GM12874 (cell line): ENCODE measurements around the gene REN.

Experiments
- TF ChIP-seq, protein P1 (sequence below): IDR thresholded peaks from 2 replicates; pipeline ENCODE4 v1.5.1; 2011; ENCODE audit warnings: low read depth, mild to moderate bottlenecking, control low read depth, low read length, moderate library complexity; ENCODE audit not compliant: insufficient read depth

REN gene

DNA sequence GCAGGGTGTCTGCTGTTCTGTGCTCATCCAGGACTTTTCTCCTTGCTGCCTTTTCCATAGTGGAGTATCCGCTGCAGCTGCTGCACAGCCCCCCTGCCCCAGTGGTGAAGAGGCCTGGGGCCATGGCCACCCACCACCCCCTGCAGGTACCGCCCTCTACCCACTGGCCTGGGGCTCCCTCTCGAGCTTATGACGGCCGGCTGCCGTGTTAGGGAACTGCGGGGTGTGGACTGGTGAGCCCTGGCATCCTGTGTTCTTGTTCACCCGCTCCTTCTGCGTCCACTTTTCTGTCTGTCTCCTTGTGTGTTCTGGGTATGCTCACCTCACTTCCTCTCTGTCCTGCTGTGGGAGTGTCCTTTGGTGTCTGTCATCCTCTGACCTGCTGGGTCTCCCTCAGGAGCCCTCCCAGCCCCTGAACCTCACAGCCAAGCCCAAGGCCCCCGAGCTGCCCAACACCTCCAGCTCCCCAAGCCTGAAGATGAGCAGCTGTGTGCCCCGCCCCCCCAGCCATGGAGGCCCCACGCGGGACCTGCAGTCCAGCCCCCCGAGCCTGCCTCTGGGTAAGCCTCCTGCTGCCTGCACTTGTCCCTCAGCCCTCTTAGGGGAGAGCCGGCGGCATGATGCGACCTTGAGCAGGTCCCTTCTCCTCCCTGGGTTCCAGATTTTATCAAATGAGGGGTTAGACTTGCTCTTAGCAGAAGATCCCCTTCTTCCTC lies 44.1 kb downstream of the REN start:
- TF ChIP-seq, protein P1, sequence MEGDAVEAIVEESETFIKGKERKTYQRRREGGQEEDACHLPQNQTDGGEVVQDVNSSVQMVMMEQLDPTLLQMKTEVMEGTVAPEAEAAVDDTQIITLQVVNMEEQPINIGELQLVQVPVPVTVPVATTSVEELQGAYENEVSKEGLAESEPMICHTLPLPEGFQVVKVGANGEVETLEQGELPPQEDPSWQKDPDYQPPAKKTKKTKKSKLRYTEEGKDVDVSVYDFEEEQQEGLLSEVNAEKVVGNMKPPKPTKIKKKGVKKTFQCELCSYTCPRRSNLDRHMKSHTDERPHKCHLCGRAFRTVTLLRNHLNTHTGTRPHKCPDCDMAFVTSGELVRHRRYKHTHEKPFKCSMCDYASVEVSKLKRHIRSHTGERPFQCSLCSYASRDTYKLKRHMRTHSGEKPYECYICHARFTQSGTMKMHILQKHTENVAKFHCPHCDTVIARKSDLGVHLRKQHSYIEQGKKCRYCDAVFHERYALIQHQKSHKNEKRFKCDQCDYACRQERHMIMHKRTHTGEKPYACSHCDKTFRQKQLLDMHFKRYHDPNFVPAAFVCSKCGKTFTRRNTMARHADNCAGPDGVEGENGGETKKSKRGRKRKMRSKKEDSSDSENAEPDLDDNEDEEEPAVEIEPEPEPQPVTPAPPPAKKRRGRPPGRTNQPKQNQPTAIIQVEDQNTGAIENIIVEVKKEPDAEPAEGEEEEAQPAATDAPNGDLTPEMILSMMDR, result no peak

DNA sequence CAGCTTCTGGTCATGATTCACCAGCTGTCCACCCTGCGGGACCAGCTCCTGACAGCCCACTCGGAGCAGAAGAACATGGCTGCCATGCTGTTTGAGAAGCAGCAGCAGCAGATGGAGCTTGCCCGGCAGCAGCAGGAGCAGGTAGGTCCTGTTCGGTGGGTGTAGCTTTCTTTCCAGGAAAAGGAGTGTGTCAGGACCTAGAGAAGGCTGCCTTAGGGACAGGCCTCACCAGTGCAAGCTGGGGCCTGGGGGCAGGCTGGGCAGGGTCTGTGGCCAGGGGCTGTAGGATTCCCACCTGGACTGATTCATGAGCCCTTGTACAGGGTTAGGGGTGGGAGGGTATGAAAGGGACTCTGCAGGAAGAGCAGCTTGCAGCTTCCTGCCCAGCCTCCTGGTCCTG lies 49.6 kb downstream of the REN start:
- TF ChIP-seq, protein P1, result no peak

DNA sequence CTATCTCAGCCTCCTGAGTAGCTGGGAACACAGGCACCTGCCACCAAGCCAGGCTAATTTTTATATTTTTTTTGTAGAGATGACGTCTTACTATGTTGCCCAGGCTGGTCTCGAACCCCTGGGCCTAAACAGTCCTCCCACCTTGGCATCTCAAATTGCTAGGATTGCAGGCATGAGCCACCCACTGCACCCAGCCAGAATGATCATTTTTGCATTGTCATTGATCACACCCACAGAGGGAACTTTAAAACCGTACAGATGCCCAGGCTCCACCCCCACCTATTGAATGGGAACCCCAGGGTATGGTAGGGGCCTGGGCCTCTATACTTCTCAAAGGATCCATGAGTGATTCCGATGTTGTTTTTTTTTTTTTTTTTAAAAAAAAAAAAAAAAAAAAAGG lies 51.0 kb downstream of the REN start:
- TF ChIP-seq, protein P1, result no peak

DNA sequence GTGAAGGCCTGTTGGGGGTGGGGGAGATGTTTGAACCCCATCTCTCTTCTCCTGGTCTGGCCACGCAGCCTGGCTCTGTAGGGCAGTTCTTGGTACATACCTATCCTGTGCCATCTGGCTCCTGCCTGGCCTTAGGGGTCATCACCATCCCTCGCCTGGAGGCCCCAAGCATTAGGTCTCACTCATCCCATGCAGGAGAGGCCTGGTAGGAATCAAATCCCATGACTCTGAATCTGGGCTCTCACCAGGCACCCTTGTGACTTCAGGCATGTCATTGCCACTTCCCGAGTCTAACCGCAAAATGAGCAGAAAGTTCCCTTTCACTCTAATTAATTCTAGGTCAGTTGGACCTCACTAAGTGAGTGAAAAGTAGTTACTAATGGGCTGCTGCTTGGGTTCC lies 51.5 kb downstream of the REN start:
- TF ChIP-seq, protein P1, result no peak

DNA sequence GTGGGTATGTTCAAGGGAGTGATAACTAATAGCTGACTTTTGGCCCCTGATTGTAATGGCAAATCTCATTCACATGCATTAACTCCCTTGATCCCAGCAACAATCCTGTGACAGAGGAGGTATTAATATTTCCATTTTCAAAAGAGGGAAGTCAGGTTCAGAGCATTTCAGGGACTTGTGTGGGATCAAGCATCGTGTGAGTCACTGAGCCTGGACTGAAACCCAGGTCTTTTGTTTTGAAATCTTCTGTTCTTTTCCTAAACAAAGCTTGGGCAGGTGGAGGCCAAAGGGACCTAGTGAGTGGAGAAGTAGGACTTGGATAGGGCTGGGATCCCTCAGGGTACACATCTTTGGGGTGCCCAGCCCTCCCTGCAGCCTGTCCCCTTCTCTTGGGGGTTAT lies 52.2 kb downstream of the REN start:
- TF ChIP-seq, protein P1, result no peak

DNA sequence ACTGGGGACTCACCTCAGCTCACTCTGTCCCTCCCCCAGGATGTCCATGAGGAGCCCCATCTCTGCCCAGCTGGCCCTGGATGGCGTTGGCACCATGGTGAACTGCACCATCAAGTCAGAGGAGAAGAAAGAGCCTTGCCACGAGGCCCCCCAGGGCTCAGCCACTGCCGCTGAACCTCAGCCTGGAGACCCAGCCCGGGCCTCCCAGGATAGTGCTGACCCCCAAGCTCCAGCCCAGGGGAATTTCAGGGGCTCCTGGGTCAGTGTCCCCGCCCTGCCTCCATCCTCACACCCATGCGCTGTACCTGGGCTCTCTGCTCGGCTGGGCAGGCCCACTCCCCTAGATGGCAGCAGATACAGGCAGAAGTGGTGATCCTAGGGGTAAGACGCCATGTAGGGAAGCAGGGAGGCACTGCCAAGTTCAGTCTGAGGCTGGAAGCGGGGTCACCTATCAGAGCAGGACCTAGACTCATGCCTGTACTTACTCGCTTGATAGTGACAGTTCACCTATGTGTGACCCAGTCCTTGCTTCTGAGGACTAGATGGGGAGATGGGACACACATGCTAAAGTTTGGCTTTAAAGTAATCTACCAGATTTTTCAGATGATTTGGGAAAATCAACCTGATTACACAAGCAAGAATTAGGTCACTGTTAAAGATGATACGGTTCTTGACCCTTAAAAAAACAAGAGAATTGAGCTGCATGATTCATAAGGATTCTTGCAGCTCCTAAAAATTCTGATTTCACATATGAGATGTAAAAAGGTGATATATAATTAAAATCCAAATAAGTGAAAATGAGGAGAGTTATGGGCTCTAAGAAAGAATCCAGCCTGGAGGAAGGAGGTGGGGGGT lies 53.0 kb downstream of the REN start:
- TF ChIP-seq, protein P1, result no peak

DNA sequence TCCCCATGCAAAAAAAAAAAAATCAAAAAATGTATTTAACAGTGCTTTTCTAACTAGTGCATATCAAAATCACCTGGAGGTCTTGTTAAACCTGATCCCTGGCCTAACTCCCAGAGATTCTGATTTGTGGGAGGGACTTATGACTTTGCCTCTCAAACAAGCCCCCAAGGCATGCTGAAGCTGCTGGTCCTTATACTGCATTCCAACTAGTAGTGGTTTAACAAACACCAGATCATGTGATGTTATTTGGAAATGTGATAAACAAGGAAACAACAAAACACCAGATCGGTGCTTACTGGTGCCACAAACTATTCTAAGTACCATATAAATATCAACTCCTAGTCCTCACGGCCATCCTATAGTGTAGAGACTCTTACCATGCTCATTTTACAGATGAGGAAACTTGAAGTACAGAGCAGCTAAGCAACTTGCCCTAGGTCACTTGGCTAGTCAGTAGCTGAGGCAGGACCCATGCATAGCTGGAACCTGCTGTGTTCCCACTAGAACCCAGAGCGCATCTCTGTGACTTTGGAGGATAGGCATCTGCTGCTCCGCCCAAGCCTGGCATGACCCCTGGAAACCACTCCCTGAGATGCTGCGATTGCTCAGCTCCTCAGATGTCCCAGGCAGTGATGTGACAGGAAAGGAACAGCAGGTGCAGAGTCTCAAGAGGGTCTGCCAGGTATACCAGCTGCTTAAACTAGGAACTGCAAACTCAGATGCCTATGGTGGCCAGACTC lies 55.1 kb downstream of the REN start:
- TF ChIP-seq, protein P1, result no peak
